Right ventricle myocardium superior (tissue), 1 donor: Measurements from ENCODE around the gene ST6GALNAC3. TPM values are rescaled to one million over a fixed set of nuclear protein-coding genes. Genes with fewer than 3 reads are reported as not detected.
A peak's percentile ranks its signal among the peaks of the same experiment; 100 is the strongest.
"Not testable (repeated sequence)": the region's sequence is repeated elsewhere in the genome, so short reads cannot be mapped to it uniquely, and the experiment has no call there.

Experiments
- ATAC-seq: fragments of 200-7000 bp; cut with Tn5 transposase; one replicate; pipeline ENCODE4 v1.9.1; 2020; ENCODE audit warnings: mild to moderate bottlenecking; ENCODE audit not compliant: poor library complexity
- DNase-seq: peaks from one replicate; pipeline ENCODE4 v3.0.0-alpha.2; 2020
- intact Hi-C: fragments of 100-400 bp; cut with DNase I; formaldehyde crosslinking; loops from one replicate; pipeline ENCODE4 v1.11.2; 2022
- total RNA-seq: library from RNA; stranded (reverse); fragmentation: NEBNext Ultra II Directional; extraction: Animal tissue kit (Norgen Biotek cat#: 25700); gene quantifications from one replicate; pipeline ENCODE4 v1.2.1, GENCODE V29; 2021
- donor health status: DM: no; HTN: yes; CAD: no; lungs with severe emphysema.

The ST6GALNAC3 gene
- total RNA-seq, 1 donor from 2014 or later: 4.5 TPM

DNA sequence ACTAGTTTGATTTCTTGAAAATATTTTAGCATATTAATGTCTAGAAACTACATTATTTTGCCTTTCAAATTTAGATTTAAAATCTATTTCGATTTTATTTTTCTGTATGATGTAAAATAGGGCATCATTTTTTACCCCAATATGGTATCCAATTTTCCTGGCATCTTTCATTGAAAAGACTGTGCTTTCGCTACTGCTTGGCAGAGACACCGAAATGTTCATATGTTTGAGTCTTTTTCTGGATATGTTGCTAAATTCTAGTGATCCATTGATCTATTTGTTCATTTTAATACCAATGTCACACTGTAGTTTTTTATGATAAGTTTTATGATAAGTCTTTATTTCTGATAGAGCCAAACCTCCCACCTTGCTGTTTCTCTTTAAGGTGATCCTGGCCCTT lies 24.3 kb downstream of the ST6GALNAC3 start:
- intact Hi-C loops: no loop called here
- ATAC-seq (no peak), DNase-seq (no peak)

DNA sequence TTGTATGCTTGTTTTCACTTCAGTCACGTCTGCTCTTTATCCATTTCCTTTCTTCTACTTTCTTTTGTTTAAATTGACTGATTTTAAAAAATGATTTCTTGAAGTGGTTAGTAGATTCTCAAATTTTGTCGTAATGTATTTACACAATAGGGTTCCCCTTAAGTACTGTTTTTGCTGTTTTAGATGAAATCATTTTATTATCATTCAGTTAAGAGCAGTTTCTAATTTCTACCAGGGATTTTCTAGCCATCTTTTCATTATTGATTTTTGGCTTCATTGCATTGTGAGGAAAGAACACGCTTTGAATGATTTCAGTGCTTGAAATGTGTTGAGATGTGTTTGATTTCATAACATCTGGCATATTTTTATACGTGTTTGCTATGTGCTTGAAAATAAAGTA lies 27.0 kb downstream of the ST6GALNAC3 start:
- intact Hi-C loops: no loop called here
- ATAC-seq (no peak), DNase-seq (no peak)

- DNase-seq (no peak), ATAC-seq (no peak)
- intact Hi-C loops: no loop called here
These were observed 27.5 kb downstream of the ST6GALNAC3 start for GRCh38 chr1:76102046-76102445.

DNA sequence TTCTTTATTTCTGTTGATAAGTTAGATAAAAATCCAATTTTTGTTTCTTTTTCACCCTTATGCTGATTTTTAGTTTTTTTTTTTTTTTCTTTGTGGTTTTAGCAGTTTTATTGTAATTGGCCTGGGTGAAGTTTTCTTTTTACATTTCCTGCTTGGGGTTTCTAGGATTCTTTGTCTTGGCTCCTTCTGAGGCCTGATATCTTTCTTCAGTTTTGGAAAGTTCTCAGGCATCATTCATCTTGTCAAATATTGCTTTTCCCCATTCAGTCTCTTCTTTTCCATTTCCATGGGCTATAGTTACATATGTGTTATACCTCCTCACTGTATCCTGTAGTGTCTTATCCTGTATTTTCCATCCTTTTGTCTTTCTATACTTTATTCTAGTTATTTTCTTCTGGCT lies 28.5 kb downstream of the ST6GALNAC3 start:
- no peak for ATAC-seq
- intact Hi-C loops: no loop called here

DNA sequence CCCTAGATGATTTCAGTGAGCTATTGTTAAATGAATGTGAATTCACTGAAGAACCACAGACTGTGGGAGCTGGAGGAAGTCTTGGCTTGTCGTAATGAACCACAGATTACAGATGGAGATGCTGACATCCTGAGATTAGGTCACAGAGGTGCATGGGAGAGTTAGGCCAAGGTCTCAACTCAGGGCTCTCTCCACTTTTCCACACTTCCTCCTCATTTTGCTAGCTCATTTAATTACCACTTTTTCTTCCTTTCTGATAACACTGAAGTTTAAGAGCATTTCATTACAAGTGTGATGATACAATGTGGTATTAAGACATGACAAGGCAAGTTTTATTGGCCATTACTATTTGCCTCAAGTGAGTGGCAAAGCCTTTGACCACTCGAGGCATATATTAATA lies 30.8 kb downstream of the ST6GALNAC3 start:
- ATAC-seq: no peak

More for the DNA sequence above, 28.5 kb downstream of the ST6GALNAC3 start:
- no peak for DNase-seq

GRCh38 chr1:76106251-76106650 lies 31.7 kb downstream of the ST6GALNAC3 start:
- intact Hi-C loops: no loop called here
- DNase-seq: no peak
- no peak for ATAC-seq

More for the DNA sequence above, 30.8 kb downstream of the ST6GALNAC3 start:
- DNase-seq: no peak
- intact Hi-C loops: no loop called here

DNA sequence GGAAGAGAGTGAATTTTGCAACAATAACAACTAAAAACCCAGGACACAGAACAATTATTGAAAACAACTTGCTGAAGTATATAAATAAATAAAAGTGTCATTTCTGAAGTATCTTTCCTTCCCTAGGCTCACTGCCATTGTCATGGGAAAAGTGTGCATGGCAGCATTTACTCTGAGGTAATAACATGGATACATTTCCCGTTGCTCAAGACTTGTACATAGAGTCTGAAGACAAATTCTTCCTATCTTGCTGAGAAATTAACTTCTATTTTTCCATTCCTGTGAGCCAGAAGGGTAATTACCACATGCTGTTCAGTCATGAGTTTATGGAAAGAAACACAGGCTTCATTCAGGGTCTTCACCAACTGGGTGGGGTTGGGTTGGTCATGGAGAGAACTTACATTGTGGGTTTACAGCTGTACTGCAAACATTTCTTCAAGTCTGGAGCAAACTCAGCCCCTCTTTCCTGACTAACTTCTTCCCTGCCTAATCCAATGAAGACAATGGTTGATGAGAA lies 32.2 kb downstream of the ST6GALNAC3 start:
- DNase-seq (no peak), ATAC-seq (no peak)
- intact Hi-C loops: no loop called here

DNA sequence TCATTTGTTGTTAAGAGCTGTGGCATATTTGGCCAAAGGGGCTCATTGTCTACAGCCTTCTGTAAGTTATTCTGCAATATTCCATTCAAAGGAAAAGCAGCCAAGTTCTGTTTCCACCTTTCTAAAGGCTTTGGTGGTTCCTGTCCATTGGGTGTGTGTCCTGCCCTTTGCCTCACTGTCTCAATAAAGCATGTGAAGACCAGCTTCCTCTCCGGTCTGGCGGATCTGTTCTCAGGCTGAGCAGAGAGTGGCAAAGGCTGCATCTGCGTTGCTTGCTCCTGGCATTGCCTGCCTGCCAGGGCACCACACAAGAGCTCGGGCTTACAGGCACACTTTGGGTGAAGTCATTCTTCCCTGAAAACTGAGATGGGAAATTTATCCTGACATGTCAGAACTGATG lies 34.9 kb downstream of the ST6GALNAC3 start:
- no peak for ATAC-seq
- intact Hi-C loops: no loop called here
- DNase-seq: no peak

GRCh38 chr1:76109901-76110560 lies 35.5 kb downstream of the ST6GALNAC3 start:
- no peak for ATAC-seq

GRCh38 chr1:76110666-76111065 lies 36.1 kb downstream of the ST6GALNAC3 start:
- intact Hi-C loops: no loop called here
- no peak for ATAC-seq

More at GRCh38 chr1:76109901-76110560, 35.5 kb downstream of the ST6GALNAC3 start:
- intact Hi-C loops: no loop called here
- no peak for DNase-seq

DNA sequence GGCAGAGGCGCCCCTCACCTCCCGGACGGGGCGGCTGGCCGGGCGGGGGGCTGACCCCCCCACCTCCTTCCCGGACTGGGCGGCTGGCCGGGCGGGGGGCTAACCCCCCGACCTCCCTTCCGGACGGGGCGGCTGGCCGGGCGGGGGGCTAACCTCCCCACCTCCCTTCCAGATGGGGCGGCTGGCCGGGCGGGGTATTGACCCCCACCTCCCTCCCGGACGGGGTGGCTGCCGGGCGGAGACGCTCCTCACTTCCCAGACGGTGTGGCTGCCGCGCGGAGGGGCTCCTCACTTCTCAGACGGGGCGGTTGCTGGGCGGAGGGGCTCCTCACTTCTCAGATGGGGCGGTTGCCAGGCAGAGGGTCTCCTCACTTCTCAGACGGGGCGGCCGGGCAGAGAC lies 37.8 kb downstream of the ST6GALNAC3 start:
- ATAC-seq, DNase-seq, intact Hi-C loops: not testable (repeated sequence)

More at GRCh38 chr1:76110666-76111065, 36.1 kb downstream of the ST6GALNAC3 start:
- DNase-seq: no peak

DNA sequence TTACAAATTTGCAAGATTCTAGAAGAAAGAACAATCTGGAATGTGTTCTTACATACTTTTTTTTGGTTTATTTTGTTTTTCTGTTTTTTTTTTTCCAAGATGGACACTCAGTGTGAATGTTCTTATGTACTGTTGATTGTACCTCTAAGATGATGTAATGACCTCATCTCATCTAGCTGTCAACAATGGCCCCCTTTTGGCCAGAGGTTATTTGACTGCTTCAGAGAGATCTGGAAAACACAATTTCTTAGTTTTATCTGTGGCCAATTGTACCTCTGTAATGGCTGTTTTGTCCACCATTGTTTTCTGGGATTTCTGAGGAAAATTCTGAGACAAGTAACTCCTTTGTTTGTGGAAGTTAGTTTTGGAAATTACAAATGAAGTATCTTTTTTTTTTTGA lies 38.9 kb downstream of the ST6GALNAC3 start:
- no peak for DNase-seq
- intact Hi-C loops: no loop called here
- ATAC-seq: no peak

GRCh38 chr1:76115171-76115570 lies 40.6 kb downstream of the ST6GALNAC3 start:
- intact Hi-C loops: no loop called here
- DNase-seq (no peak), ATAC-seq (no peak)

- ATAC-seq (peak; percentile 96), DNase-seq (no peak)
- intact Hi-C loops: no loop called here
These were observed 47.3 kb downstream of the ST6GALNAC3 start for GRCh38 chr1:76121850-76122249.

- ATAC-seq (no peak), DNase-seq (no peak)
- intact Hi-C loops: no loop called here
These were observed 47.7 kb downstream of the ST6GALNAC3 start for GRCh38 chr1:76122271-76122670.

DNA sequence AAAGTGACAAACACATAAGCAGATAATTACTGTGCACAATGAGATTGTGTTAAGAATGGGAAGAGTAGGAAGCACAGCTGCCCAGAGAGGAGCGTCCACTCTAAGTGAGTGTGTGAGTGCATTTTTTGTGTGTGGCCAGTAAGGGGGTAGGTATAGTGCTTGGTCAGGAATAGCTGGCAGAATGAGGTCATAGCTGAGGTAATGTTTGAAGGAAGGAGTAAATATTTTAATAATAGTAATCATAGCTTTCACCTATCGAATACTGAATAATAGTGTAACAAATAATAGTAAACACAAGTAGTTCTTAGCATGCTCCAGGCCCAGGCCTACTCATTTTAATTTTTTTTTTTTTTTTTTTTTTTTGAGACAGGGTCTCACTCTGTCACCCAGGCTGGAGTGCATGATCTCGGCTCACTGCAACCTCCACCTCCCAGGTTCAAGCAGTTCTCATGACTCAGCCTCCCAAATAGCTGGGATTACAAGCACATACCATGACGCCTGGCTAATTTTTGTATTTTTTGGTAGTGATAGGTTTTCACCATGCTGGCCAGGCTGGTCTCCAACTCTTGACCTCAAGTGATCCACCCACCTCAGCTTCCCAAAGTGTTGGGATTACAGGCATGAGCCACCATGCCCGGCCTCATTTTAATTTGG lies 49.0 kb downstream of the ST6GALNAC3 start:
- ATAC-seq, intact Hi-C loops, DNase-seq: not testable (repeated sequence)

DNA sequence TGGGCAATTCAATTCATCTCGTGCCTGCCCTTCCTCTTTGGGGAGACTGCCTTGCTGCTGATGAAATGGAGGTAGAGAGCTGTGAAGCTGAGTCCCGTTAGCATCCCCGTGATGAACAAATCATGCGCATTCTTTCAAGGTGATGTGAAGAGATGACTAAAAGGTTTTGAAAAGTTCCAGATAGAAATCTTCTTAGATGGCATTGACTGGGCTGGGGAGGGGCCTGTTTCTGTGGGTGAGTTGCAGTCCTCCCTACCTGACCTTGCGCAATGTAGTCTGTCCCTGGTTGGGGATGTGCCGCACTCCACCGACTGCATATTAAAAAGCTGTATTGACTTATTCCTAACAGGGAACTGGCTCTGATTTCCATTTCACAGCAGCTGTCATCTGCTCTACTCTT lies 49.6 kb downstream of the ST6GALNAC3 start:
- intact Hi-C loops: no loop called here
- DNase-seq: no peak
- ATAC-seq: no peak

DNA sequence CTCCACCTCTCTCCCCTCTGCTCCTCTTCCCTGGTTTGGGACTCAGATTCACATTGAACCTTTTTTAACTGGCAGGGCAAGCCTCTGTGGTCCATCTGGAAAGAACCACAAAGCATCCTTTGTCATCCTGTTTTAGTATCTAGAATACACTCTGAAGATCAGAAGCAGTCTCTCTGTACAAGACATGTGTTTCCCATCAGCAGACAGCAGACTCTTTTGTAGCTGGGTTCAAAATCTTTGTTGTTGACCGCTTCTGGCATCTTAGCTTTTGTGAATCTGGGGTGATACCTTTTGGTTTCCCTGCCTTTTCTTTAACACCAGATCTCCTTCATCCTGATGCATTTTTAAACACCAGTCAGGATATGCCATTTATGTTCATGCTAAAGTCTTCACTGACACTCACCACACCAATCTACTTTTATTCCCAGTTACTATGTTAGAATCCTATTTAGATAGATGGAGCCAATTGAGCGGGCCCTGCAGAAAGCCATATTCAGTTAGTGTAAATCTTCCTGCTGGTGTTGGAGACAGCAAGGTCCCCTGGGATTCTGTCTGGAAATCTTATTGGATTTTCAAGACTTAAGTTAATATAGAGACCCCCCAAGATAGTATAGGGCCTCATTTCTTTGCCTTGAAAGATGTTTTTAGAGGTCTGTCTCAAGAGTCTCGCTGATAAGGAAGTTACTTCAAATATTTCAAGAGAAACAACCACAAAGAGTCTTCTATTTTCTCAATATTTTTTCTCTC lies 51.1 kb downstream of the ST6GALNAC3 start:
- ATAC-seq: no peak
- DNase-seq: no peak
- intact Hi-C loops: no loop called here

GRCh38 chr1:76128096-76128495 lies 53.5 kb downstream of the ST6GALNAC3 start:
- intact Hi-C loops: no loop called here
- no peak for ATAC-seq
- DNase-seq: no peak
